Hepatocyte (in vitro differentiated cells): ENCODE data around the gene CTF1. TPM values are rescaled to one million over a fixed set of nuclear protein-coding genes. Genes with fewer than 3 reads are reported as not detected.

ENCODE experiments used
- DNase-seq: peaks from one replicate; pipeline ENCODE4 v3.0.0-alpha.2; 2016; ENCODE audit warnings: low spot score
- H2AFZ ChIP-seq: fragments of 200-600 bp; sonication (generic); 2 replicates; pipeline ENCODE4 v1.6.0; 2016; ENCODE audit warnings: antibody characterized with exemption, mild to moderate bottlenecking
- H3K27ac ChIP-seq: fragments of 200-600 bp; sonication (generic); 2 replicates; pipeline ENCODE4 v1.5.1; 2016; ENCODE audit warnings: mild to moderate bottlenecking
- H3K27me3 ChIP-seq: fragments of 200-600 bp; sonication (generic); 2 replicates; pipeline ENCODE4 v1.6.1; 2016
- H3K36me3 ChIP-seq: fragments of 200-600 bp; sonication (generic); replicated peaks from 2 replicates; pipeline ENCODE4 v1.5.1; 2016; ENCODE audit warnings: low read depth; ENCODE audit not compliant: insufficient read depth
- H3K4me1 ChIP-seq: fragments of 200-600 bp; sonication (generic); 2 replicates; pipeline ENCODE4 v1.5.1; 2016; ENCODE audit warnings: mild to moderate bottlenecking, moderate library complexity; ENCODE audit not compliant: insufficient read depth
- H3K4me2 ChIP-seq: fragments of 200-600 bp; sonication (generic); 2 replicates; pipeline ENCODE4 v1.6.0; 2016
- H3K4me3 ChIP-seq: fragments of 200-600 bp; sonication (generic); 2 replicates; pipeline ENCODE4 v1.5.1; 2016; ENCODE audit warnings: mild to moderate bottlenecking
- H3K79me2 ChIP-seq: fragments of 200-600 bp; sonication (generic); 2 replicates; pipeline ENCODE4 v1.6.0; 2017; ENCODE audit warnings: mild to moderate bottlenecking
- H3K9me2 ChIP-seq: fragments of 200-600 bp; sonication (generic); replicated peaks from 2 replicates; pipeline ENCODE4 v1.6.0; 2017; ENCODE audit warnings: mild to moderate bottlenecking; ENCODE audit not compliant: insufficient read depth
- H3K9me3 ChIP-seq: fragments of 200-600 bp; sonication (generic); 2 replicates; pipeline ENCODE4 v1.5.1; 2016; ENCODE audit warnings: low read depth, mild to moderate bottlenecking
- H4K20me1 ChIP-seq: fragments of 200-600 bp; sonication (generic); 2 replicates; pipeline ENCODE4 v1.6.0; 2016; ENCODE audit warnings: mild to moderate bottlenecking; ENCODE audit not compliant: insufficient read depth, poor library complexity, severe bottlenecking
- CTCF ChIP-seq: fragments of 200-600 bp; sonication (generic); IDR thresholded peaks from 2 replicates; pipeline ENCODE4 v1.5.1; 2016; ENCODE audit warnings: antibody characterized with exemption, mild to moderate bottlenecking; ENCODE audit not compliant: poor library complexity
- EZH2 ChIP-seq: fragments of 200-600 bp; sonication (generic); IDR thresholded peaks from 2 replicates; pipeline ENCODE4 v1.6.1; 2016; ENCODE audit warnings: antibody characterized with exemption, mild to moderate bottlenecking, borderline replicate concordance
- EZH2phosphoT487 ChIP-seq: fragments of 200-600 bp; sonication (generic); IDR thresholded peaks from one replicate; pipeline ENCODE4 v1.6.1; 2018; ENCODE audit warnings: antibody characterized with exemption, mild to moderate bottlenecking, low read depth, moderate library complexity; ENCODE audit not compliant: unreplicated experiment, severe bottlenecking
- WGBS: methylation state at CpG from one replicate; pipeline ENCODE4 v1.1.6; 2016; ENCODE audit warnings: low lambda C conversion rate; ENCODE audit errors: missing lambda C conversion rate; 5-methylcytosine and 5-hydroxymethylcytosine counted together
- polyA plus RNA-seq: library from polyadenylated mRNA; unstranded; fragments of >200 nt; fragmentation: Nextera tagmentation; extraction: Ambion mirVana; gene quantifications from 2 replicates; pipeline ENCODE4 v1.2.1, GENCODE V29; 2016
- total RNA-seq: library from RNA; depleted of rRNA; stranded (reverse); fragments of >200 nt; gene quantifications from 2 replicates; pipeline ENCODE4 v1.2.3, GENCODE V29; 2014

The CTF1 gene
- total and polyA plus RNA-seq, 2 experiments from 2014 or later = 1.7 to 18.2 TPM

- TF ChIP-seq EZH2phosphoT487 = no peak
- no peak for TF ChIP-seq CTCF
- no peak for TF ChIP-seq EZH2
- Histone ChIP-seq H3K27me3 (no peaks in the 10 kb centered on the region), H3K4me1 (peaks cover 19% of the 10 kb centered on the region), H4K20me1 (no peaks in the 10 kb centered on the region), H3K4me3 (peak within 1 kb of the TSS; percentile 99), H3K4me2 (peak within 1 kb of the TSS; percentile 96), H3K27ac (peak within 1 kb of the TSS; percentile 98), H3K79me2 (peaks cover 35% of the 10 kb centered on the region), H3K36me3 (no peaks in the 10 kb centered on the region), H3K9me3 (no peaks in the 10 kb centered on the region), H3K9me2 (no peaks in the 10 kb centered on the region), H2AFZ (peak within 1 kb of the TSS; percentile 84)
- peak; percentile 86 for DNase-seq
- WGBS = 0% methylated on average over 25 of the region's 70 CpGs
Observed at GRCh38 chr16:30948667-30949649, 52.5 kb downstream of the CTF1 start, which contains the start of gene ORAI3. ORAI3 (plus strand) TSS chr16:30949068; CDS start chr16:30949290, 222 bp downstream.

- Histone ChIP-seq H3K27ac (peak overlapping the region; percentile 98), H3K4me3 (peak overlapping the region; percentile 99), H3K27me3 (no peaks in the 10 kb centered on the region), H3K4me2 (peak overlapping the region; percentile 96), H3K9me3 (no peaks in the 10 kb centered on the region), H4K20me1 (no peaks in the 10 kb centered on the region), H3K36me3 (no peaks in the 10 kb centered on the region), H3K79me2 (peaks cover 27% of the 10 kb centered on the region), H3K9me2 (no peaks in the 10 kb centered on the region), H2AFZ (no peak overlapping the region), H3K4me1 (peaks cover 19% of the 10 kb centered on the region)
- WGBS = 7% methylated on average over 19 of the region's 21 CpGs
- peak; percentile 84 for DNase-seq
- TF ChIP-seq EZH2phosphoT487 (no peak), CTCF (no peak), EZH2 (no peak)
Observed at GRCh38 chr16:30949650-30950515, 53.5 kb downstream of the CTF1 start.

GRCh38 chr16:30950516-30951065 lies 54.2 kb downstream of the CTF1 start:
- no peaks in the 10 kb centered on the region for H3K36me3 ChIP-seq
- H3K79me2 ChIP-seq = peaks cover 24% of the 10 kb centered on the region
- no peaks in the 10 kb centered on the region for H3K9me2 ChIP-seq
- DNase-seq = no peak
- no peak overlapping the region for H3K4me3 ChIP-seq
- H3K4me1 ChIP-seq = peaks cover 19% of the 10 kb centered on the region
- H3K9me3 ChIP-seq = no peaks in the 10 kb centered on the region
- peak overlapping the region; percentile 66 for H3K27ac ChIP-seq
- no peaks in the 10 kb centered on the region for H4K20me1 ChIP-seq
- H3K27me3 ChIP-seq = no peaks in the 10 kb centered on the region
- H3K4me2 ChIP-seq = peak overlapping the region; percentile 96
- WGBS = 81% methylated on average over 8 of the region's 8 CpGs
- H2AFZ ChIP-seq = no peak overlapping the region
- TF ChIP-seq EZH2 = no peak
- TF ChIP-seq CTCF = no peak
- TF ChIP-seq EZH2phosphoT487 = no peak
